GM18508 (cell line): ENCODE results near the gene GLYAT.
"Not testable (repeated sequence)": the region's sequence is repeated elsewhere in the genome, so short reads cannot be mapped to it uniquely, and the experiment has no call there.

Experiments used
- ATAC-seq: cut with Tn5 transposase; IDR thresholded peaks from one replicate; pipeline ENCODE4 v1.9.1; 2021; ENCODE audit warnings: moderate number of reproducible peaks; ENCODE audit not compliant: insufficient read depth, unreplicated experiment

GLYAT gene

DNA sequence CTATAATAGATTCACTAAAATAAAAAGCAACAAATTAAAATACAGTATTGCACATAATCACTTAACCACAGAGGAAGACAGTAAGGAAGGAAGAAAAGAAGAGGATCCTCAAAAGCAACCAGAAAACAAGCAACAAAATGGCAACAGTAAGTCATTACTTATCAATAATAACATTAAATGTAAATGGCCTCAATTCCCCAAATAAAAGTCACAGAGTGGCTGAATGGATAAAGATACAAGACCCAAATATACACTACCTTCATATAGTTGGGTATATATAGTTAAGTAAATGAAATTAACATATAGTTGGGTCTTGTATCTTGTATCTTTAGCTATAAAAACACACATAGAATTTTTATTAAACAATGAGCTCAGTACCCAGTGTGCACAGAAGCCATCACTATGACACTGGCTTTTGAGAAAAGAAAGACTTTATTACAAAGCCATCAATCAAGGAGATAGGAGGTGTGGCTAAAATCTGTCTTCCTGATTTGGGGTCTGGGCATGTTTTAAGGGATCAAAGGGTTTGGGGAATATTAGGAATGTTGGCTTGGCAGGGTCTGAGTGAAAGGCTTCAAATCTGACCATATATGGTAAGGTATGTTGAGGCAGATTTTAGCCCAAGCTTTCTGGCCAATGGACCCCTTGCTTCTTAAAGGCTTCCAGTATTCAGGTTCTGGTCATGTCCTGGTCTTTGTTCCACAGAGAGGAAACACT lies 13.4 kb upstream of the GLYAT start:
- ATAC-seq = no peak

DNA sequence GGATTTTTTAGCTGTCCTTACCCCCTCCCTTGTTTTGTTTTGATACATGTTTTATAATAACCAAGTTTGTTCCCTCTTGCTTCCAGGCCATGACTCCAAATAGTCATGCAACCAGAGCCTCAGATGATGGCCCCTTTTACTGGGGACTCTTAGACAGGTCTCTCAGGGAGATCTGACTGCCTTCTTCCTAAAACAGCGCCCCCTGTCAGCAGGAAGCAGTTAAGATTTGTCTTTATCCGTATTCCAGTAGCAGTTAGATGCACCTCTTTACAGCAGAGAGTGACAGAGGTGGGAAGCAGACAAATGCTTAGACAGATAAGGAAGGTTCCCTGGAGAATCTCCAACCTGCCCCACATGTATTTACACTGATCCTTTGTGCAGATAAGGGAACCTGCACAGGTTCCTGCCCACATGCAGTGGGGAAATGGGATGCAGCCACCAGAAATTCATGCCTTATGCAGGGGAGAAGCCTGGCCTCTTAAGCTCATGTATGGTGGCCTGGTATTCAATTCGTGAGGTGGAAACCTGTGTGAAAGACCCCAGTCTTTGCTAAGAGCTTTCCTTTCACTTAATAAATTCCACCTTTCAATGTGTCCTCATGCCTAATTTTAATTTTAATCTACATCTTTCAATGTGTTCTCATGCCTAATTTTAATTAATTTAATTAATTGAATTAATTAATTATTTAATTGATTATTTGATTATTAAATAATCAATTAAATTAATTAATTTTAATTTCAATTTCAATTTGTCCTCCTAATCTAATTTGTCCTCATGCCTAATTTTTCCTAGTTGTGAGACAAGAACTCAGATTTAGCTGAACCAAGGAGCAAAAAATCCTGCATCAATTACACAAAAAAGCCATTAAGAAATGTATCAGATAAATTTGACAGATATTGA lies 11.5 kb upstream of the GLYAT start:
- no peak for ATAC-seq

DNA sequence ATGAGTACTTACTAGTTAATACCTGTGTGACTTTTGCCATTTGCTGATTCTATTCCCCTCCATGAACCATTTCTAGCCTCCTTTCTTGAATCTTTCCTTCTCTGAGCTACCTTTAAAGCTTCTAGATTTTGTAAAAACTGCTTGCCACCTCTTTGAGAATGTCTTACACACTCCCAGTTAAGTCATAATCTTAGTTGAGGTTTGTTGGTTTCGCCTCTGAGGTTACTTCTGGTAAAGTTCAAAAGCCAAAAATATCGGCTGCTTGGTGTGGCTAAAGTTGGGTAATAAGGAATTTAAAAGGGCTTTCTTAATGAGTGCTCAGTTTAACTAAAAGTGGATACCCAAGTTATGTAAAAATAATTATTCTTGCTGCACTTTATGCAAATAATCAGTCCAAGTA lies 10.4 kb upstream of the GLYAT start:
- no peak for ATAC-seq

DNA sequence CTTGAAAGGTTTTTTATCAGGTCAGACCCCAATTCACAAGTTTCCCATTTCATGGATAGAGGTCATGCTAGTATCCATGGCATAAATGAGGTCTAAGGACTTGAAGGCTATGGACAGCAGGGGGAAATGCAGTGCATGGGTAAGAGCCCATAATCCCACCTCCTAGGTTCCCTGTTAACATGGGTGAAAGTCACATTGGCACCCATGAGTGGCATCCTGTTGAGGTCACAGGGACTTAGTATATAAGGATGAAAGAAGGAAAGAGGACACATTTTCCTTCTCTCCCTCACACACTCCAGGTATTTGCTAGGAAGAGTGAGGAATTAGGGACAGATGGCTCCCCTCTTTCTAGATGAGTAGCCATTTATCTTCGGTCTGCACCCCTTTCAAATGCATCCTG lies 9.4 kb upstream of the GLYAT start:
- ATAC-seq = no peak

DNA sequence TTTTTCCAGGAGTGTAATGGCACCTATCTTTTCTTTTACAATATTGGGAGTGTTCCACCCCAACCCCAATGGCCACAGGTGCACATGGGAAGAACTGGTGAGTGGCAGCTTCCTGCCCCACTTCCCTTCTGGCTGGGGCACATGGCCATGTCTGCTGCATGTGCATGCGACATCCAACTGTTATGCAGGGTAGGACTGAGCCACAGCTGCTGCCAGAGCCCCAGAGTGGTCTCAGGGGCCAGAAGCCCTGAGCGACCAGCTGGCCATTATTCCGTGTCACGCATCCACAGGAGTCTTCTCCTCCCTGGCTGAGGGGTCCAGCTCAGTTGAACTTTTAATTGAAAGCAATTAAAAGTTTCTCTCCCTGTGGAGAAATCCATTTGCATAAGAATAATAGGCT lies 8.7 kb upstream of the GLYAT start:
- ATAC-seq = no peak

DNA sequence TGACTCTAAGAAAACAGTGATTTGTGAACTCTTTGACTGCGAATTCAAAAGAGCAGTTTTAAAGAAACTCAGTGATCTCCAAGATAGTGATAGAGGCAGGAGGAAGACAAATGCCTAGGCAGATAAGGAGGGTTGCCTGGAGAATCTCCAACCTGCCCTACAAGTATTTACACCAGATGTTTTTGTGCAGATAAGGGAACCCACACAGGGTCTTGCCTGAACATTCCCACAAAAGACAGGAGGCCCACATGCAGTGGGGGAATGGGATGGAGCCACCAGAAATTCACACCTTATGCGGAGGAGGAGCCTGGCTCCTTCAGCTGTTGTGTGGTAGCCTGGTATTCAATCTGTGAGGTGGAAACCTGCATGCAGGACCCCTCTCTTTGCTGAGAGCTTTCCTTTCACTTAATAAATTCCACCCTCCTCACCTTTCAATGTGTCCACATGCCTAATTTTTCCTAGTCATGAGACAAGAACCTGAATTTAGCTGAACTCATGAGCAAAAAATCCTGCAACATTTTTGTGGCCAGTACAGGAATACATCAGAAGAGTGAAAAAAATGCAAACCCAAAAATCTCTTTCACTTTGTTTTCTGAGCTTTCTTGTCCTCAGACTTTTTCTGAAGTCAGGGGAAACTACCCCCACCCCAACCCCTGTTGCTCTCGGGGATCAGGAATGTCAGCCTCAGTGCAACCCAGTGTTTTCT lies 8.1 kb upstream of the GLYAT start:
- no peak for ATAC-seq

DNA sequence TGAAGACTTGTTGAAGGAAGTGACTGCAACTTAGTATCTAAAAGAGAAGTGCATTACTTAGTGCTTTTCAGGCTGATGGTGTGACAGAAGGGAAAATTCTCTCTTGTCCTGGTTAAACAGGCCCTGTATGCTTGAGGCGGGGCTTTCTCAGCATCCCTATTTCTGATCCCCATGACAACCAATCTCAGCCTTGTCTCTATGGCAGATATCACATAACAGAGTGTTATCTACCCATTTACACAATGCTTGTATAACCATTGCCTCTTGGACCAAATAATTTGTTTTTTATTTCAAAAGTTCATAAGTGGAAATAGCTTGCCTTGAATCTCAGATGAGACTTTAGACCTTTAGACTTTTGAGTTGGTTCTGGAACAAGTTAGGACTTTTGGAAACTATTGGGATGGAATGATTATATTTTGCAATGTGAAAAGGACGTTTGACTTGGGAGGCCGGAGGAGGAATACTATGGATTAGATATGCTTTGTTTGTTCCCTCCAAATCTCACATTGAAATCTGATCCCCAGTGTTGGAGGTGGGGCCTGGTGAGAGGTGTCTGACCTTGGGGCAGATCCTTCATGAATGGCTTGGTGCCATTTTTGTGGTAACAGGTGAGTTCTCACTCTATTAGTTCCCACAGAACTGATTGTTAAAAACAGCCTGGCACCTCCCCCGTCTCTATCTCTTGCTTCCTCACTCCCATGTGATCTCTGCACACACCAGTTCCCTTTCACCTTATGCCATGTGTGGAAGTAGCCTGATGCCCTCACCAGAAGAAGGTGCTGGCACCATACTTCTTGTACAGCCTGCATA lies 3.1 kb upstream of the GLYAT start:
- no peak for ATAC-seq

DNA sequence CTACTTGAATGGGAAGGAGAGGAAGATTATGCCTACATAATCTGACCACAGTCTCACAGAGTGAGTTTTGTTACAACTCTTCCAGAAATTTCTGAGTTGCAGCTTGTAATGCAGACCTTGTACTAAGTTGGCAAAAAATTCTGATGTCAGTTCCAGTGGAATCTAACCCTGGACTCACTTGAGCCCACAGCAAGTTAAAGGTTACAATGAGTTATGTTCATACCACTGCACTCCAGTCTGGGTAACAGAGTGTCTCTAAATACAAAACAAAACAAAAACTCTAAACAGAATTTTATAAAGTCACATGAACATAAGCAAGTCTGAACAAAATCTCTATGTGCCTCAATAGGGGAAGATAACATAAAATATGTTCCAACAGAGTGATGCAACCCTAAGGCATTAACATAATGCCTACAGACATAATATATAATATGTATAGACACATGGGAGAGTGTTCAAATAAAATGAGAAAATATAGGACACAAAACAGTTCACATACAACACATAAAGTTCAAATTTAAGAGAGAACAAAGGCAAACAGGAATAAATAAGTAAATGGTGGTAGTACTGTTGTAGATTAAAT lies 1.1 kb downstream of the GLYAT start:
- ATAC-seq = no peak

DNA sequence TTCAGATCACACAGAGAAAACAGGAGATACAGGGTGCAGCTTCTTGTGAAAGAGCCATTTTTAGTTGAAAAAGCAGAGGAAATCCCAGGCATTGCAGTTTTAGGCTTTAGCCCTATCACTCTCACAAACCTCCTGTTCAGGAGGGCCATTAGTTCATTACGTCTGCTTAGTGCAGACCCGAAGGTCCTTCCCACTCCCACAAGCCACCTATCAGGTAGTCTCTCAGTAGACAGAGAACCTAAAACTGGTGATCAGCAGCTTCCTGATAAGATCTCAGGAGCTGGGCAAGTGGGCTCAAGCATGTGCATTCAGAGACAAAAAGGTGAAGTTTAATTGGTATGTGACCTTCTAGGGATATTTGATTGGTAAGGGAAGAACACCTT lies 4.3 kb downstream of the GLYAT start:
- ATAC-seq = no peak

DNA sequence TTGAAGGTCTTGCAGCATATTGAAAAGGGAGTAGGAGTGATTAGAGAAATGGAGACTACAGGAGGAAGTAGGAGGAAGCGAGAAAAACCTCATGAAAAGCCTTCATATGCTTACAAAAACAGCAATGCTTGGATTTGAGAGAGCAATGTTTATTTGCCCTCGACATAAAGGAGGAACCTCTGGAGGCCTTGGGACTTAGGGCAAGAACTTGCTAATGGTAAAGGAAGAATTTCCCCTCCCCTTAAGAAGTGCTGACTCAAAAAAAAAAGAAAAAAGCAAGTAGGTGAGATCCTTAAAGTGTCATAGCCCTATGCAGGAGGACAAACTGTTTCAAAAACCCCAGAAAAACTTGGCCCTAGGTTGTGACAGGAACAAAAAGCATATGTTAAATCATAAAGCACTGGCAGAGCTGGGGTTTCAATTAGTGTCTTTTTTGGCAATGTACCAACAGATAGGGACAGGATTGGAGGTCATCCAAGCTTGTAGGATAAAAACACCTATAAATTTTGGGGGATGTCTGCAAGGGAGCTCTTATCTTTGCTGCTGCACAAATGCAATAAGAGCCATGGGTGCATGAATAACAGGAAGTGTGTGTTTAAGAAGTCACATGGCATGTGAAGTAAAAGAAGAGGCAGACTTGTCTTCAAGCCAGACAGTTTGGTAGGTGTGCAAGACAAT lies 4.9 kb downstream of the GLYAT start:
- no peak for ATAC-seq

DNA sequence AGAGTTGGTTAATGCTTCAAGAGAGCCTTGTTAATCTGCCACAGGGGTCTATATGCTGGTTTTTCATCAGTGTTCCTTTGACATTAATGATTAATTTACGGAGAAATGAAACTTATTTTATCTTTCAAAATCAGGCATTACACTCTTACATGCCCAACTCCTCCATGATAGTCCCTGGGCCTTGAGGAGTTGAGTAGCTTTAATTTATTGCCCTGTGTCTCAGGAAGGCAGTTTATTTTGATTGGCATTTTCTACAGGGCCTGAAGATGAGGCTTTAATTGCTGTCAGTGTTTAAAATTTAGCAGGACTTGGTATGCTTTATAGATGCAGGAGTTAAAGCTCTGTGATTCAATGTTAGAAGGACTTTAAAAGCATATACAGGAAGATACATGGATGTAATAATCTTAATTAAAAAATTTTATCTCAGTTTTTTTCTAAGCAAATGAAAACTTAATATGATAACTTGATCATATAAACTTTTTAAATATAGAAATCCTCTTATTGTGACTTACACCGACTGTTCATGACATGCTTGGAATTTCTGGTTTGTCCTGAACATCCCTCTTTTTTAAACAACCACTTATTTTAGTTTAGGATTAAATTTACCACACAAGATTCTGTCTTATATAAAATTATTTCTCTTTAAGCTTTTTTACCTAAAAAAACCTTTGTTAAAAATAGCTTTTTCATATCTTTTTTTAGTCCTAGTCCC lies 12.2 kb downstream of the GLYAT start:
- ATAC-seq = no peak

DNA sequence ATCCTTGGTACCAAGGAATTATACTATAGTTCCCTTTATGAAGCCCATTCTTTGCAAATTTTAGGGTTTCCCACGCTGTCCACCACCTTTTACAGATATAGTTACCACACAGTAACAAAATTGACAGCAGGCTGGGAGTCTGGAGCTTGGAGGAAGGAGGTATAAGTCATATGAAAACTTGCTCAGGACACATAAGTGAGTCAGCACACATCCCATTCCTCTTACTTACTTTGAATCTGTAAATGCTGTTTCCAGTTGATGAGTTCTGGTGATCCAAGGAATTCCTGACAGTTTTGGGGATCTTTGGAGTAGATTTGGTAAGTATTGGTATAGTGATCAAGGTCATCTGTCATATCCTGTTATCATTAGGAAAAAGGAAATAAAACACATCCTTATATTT lies 19.2 kb downstream of the GLYAT start:
- no peak for ATAC-seq

DNA sequence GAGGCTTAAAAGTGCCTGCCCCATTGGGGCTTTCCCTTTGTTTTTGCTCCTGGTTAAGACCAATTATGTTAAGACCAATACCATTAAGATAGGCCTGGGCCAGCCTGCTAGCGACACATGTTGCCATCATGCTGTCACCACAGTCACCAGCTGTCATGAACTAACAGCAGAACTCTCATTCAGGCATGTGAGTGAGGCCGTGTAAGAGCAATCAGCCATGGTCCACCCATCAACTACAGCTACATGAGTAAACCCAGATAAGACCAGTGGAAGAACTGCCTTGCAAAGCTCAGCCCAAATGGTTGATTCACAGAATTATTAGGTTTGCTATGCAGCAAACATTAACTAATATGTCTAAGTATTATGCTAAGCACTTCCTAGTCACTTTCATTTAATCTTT lies 19.9 kb downstream of the GLYAT start:
- ATAC-seq = no peak

DNA sequence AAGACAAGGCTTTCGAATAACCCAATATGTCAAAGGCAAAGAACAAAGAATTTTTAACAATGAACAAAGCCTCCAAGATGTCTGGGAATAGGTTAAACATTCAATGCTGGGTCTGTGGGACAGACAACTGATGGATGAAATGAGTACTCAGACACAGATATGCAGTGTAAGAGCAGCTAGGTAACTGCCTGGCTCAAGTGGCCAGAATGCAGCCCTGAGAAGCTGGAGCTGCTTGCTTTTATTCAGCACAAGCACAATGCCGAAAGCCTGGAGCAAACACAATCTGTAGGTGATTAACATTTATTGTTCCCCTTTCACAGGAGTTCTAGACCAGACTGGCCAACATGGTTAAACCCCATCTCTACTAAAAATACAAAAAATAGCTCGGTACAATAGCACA lies 24.0 kb downstream of the GLYAT start:
- no peak for ATAC-seq

DNA sequence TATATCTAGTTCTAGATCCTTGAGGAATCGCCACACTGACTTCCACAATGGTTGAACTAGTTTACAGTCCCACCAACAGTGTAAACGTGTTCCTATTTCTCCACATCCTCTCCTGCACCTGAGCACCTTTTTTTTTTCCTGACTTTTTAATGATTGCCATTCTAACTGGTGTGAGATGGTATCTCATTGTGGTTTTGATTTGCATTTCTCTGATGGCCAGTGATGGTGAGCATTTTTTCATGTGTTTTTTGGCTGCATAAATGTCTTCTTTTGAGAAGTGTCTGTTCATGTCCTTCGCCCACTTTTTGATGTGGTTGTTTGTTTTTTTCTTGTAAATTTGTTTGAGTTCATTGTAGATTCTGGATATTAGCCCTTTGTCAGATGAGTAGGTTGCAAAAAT lies 34.9 kb downstream of the GLYAT start:
- ATAC-seq = not testable (repeated sequence)

DNA sequence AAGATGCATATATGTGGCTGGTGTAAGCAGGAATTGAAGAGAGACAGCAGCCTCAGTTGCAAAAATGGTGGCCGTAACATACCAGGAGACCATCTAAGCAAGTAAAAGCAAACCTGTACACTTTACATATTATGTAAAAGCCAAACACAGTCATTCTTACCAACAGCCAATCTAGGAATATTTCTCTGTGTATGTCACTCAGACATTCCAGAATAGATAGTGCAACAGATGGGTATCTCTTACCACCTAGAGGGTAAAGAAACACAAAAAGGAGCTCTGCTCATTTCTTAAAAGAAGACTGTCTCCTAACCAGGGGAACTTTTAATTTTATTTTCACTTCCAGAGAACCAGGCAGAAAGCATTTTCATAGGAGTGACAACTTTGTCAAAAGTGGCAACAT lies 38.7 kb downstream of the GLYAT start:
- ATAC-seq = no peak

DNA sequence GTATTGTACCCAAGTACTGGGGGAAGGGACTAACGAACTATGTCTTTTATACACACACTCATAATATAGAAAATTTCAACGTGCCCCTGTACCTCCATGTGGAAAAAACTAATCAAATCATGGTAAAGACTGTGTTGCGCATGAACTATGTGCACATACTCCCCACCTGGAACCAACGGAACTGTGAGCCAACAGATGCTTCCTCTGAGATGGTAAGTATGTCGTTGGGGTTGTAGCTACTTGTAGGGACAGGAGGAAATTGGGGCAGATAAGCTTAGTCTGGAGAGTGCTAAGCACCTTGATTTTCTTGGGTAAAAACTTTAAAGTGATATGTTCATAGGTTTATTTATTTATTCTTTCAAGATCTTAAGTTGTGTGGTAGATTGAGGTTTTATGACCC lies 40.1 kb downstream of the GLYAT start:
- ATAC-seq = no peak

DNA sequence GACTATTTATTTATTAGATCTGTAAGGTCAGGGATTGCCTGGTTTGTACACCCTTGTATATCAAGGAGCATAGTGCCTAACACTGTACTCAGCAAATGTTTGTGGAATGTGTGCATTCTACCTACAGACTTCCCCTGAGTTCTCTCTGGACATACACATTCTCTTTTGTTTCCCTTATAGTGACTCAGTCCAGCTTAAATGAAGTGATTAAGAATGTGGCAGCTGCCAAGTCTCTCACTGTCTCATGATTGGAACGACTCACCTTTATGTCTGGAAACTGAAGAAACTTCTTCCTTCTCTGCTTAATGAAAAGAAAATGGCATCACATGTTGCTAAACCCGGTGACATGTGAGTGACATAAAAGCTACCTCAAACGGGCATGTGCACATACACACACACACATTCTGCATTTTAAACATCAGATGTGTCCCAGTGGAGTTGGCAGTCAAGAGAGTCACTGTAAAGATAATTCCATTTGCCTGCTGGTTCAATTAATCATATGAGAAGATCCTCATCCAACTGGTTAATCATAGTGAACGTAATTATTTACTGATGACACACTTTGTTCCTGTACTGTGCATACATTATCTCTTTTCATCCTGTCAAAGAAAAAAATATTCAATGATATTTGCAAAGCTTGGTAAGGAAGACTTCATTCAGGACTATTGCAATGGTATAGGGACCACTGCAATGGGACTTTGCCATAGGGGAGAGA lies 42.8 kb downstream of the GLYAT start:
- no peak for ATAC-seq
